ENCODE data around the gene SLC38A10. TPM values are rescaled to one million over a fixed set of nuclear protein-coding genes. Genes with fewer than 3 reads are reported as not detected.

Gene SLC38A10
- total RNA-seq, 1 experiment from 2014 or later = 43.8 TPM

DNA sequence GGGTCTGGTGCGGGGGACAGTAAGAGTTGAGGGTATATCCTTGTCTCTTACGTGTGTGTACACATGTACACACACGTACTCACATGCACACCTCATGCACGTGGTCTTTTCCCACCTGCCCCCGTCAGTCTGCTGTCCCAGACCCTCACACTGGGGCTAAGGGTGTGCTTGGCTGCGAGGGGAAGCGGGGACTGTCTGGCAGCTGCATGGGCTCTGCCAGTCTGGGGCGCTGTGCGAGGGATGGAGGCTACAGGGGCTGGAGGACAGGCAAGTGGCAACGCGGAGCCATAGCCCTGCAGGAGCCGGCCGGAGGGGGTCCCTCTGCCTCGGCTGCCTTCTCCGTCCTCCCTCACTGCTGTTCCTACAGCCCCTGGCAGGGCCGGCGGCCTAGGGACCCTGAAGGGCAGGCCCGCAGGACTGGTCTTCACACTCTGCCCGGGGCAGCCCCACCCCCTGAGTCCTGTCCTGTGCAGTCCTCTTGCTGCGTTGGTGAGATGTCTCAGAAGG lies 20.8 kb upstream of the SLC38A10 start:
- H2BK5ac ChIP-seq (ENCODE audit: insufficient read length, low read length) = no peak overlapping the region
- H3K9ac ChIP-seq (ENCODE audit: extremely low read depth, insufficient read length, low read length) = no peak overlapping the region
- no peak overlapping the region for H3K4me3 Mint-ChIP-seq
- no peaks in the 10 kb centered on the region for H4K20me1 ChIP-seq (ENCODE audit: control insufficient read depth, insufficient read depth, insufficient read length)
- no peak overlapping the region for H2BK12ac ChIP-seq (ENCODE audit: insufficient read length, low read depth, low read length)
- no peak overlapping the region for H3K56ac ChIP-seq (ENCODE audit: insufficient read length, low read depth, low read length)
- no peak overlapping the region for H2AK5ac ChIP-seq (ENCODE audit: insufficient read length, low read length)
- H4K8ac ChIP-seq (replicated peaks; ENCODE audit: insufficient read length, low read depth, low read length) = no peak overlapping the region
- H4K5ac ChIP-seq (ENCODE audit: insufficient read length, low read depth, low read length) = no peak overlapping the region
- no peak overlapping the region for H3K4me2 ChIP-seq (ENCODE audit: insufficient read depth, insufficient read length, low read length)
- no peak overlapping the region for H3K14ac ChIP-seq (ENCODE audit: insufficient read depth, low read length)
- no peak overlapping the region for H2BK15ac ChIP-seq (ENCODE audit: low read depth, low read length)
- no peak overlapping the region for H2BK120ac ChIP-seq (ENCODE audit: low read depth, low read length, poor library complexity, severe bottlenecking)
- H3K27ac ChIP-seq (ENCODE audit: insufficient read length, low read depth, low read length) = no peak overlapping the region
- H3K4ac ChIP-seq (ENCODE audit: low read depth, low read length) = no peak overlapping the region
- H3K23ac ChIP-seq (ENCODE audit: insufficient read length, low read depth, low read length) = no peak overlapping the region
- no peaks in the 10 kb centered on the region for H3K9me3 ChIP-seq (ENCODE audit: control insufficient read depth, low read depth, low read length)
- H2AFZ ChIP-seq (ENCODE audit: low read length) = no peak overlapping the region
- no peaks in the 10 kb centered on the region for H3K23me2 ChIP-seq (ENCODE audit: insufficient read length, low read depth, low read length, poor library complexity, severe bottlenecking)
- TF ChIP-seq, protein P1, sequence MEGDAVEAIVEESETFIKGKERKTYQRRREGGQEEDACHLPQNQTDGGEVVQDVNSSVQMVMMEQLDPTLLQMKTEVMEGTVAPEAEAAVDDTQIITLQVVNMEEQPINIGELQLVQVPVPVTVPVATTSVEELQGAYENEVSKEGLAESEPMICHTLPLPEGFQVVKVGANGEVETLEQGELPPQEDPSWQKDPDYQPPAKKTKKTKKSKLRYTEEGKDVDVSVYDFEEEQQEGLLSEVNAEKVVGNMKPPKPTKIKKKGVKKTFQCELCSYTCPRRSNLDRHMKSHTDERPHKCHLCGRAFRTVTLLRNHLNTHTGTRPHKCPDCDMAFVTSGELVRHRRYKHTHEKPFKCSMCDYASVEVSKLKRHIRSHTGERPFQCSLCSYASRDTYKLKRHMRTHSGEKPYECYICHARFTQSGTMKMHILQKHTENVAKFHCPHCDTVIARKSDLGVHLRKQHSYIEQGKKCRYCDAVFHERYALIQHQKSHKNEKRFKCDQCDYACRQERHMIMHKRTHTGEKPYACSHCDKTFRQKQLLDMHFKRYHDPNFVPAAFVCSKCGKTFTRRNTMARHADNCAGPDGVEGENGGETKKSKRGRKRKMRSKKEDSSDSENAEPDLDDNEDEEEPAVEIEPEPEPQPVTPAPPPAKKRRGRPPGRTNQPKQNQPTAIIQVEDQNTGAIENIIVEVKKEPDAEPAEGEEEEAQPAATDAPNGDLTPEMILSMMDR (conservative IDR thresholded peaks at IDR 0.05) = no peak
- no peak overlapping the region for H3K27ac Mint-ChIP-seq
- no CpG with 5 or more reads among the region's 20 CpGs for WGBS (ENCODE audit: extremely low coverage, insufficient read length, low lambda C conversion rate)
- no peaks in the 10 kb centered on the region for H3K79me1 ChIP-seq (ENCODE audit: insufficient read depth, low read depth, low read length, poor library complexity, severe bottlenecking)
- DNase-seq = no peak
- no peaks in the 10 kb centered on the region; a peak in 1 of 7 replicates for H3K36me3 Mint-ChIP-seq (ENCODE audit: insufficient read depth in 1 of 3, low read depth in 3 of 3)
- H3K79me2 ChIP-seq (ENCODE audit: insufficient read depth, low read length) = no peaks in the 10 kb centered on the region
- H3K4me1 Mint-ChIP-seq = peaks cover 17 to 22% of the 10 kb centered on the region in 2 experiments
- no peak overlapping the region for H3T11ph ChIP-seq (ENCODE audit: low read length)
- H3K9me3 Mint-ChIP-seq = no peaks in the 10 kb centered on the region
- H3K27me3 ChIP-seq (ENCODE audit: insufficient read depth, low read length) = no peaks in the 10 kb centered on the region
- H2BK20ac ChIP-seq (ENCODE audit: low read depth, low read length, poor library complexity, severe bottlenecking) = no peak overlapping the region
- H3K27me3 Mint-ChIP-seq (ENCODE audit: low read depth) = peaks cover 6% of the 10 kb centered on the region; the same call in 1 of the 2 replicates
- peaks cover 5% of the 10 kb centered on the region; the same call in 1 of the 2 replicates for H3K4me1 ChIP-seq (ENCODE audit: insufficient read depth, low read length)
- no peak overlapping the region for H4K91ac ChIP-seq (ENCODE audit: insufficient read length, low read depth, low read length)
- H3K18ac ChIP-seq (ENCODE audit: insufficient read length, low read depth, low read length) = no peak overlapping the region

Measured in H9 (cell line).